OCI-LY1 (cell line): ENCODE results near the gene ELOVL2.

ENCODE experiments used
- CTCF ChIP-seq: fragments of 200-600 bp; sonication (generic), shearing (Covaris generic); IDR thresholded peaks from 2 replicates; pipeline ENCODE4 v1.5.1; 2017; ENCODE audit warnings: mild to moderate bottlenecking, antibody characterized with exemption, low read length, moderate library complexity, mixed read lengths
- EZH2 ChIP-seq: fragments of 200-600 bp; sonication (generic), shearing (Covaris generic); IDR thresholded peaks from 2 replicates; pipeline ENCODE4 v1.8.0; 2017; ENCODE audit warnings: borderline replicate concordance, mixed run types, mild to moderate bottlenecking, antibody characterized with exemption, low read length, moderate library complexity, mixed read lengths

DNA sequence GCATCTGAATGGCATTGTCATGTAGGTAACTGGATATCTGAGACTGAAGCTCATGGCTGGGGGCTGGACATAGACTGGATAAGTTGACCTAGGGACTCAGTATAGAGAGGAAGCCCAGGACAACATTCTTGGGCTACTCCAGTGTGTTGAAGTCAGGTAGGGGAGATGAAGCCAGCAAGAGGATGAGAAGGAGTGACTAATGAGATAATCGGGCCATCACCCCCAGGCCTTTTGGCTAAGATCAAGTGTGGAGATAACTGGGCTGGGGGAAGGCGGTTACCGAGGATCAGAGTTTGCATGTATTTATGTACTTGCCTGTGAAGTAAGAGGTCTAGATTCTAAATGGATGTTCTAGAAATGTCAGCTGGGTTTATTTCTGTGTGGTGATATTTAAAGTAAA is 73.4 kb downstream of the ELOVL2 start:
- TF ChIP-seq CTCF (no peak), EZH2 (no peak)
